HG03097 (cell line): ENCODE data around the gene UBE2I.
"Not testable (repeated sequence)": the region's sequence is repeated elsewhere in the genome, so short reads cannot be mapped to it uniquely, and the experiment has no call there.

Source experiments
- ATAC-seq: cut with Tn5 transposase; IDR thresholded peaks from one replicate; pipeline ENCODE4 v1.9.1; 2021; ENCODE audit not compliant: unreplicated experiment, low FRiP score

The UBE2I gene

DNA sequence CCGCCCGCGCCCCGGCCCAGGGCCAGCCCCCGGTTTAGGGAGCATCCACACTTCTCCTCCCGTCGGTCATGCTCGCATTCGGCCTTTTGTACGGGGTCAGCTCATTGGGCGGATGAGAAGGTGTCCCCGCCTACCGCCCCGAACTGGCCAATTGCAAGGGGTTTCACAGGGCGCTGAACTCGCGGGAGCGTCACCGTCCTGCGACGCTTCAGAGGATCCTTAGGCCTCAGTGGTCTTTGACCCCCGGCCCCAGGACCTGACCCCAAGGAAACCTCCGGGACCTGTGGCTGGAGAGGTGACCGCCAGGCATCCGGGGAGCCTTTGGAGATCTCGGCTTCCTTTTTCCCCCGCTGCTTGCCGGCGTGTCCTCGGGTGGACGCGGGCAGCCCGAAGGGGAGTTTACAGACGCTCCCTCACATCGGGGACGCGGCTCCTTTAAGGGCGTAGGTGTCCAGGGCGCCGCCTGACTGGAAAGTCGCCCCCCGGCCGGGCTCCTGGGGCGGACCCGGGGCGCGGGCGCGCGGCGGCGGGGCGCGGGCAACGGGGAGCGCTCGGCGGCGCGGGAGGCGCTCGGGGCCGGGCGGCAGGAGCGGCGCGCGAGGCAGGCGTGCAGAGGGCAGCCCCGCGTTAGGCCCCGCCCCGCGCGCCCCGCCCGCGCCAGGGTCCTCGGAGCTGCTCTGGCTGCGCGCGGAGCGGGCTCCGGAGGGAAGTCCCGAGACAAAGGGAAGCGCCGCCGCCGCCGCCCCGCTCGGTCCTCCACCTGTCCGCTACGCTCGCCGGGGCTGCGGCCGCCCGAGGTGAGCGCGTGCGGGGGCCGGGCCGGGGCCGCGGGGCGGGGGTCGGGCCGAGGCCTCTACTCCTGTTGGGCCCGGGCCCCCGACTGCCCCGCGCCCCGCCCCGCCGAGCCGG lies at the start of gene UBE2I:
TSS of gene UBE2I (plus strand) at position 660 of the 909 bp plus-strand sequence. CDS start 4,395 bp downstream, outside the sequence.
- ATAC-seq, result peak; percentile 60

DNA sequence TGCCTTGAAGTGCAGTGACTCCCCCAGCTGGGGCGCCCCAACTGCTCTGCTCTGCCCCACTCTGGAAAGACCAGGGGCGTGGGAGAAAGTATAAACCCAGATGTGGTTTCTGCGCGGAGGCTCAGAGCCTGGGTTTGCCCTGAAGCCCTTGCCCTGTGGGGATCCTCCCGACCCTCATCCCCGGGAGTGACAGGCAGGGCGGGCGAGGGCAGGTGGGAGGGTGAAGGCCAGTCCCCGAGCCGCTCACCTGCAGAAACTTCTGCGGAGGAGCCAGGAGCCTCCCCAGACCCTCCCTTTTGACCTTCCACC lies 49.7 kb upstream of the UBE2I start:
- ATAC-seq, result no peak

DNA sequence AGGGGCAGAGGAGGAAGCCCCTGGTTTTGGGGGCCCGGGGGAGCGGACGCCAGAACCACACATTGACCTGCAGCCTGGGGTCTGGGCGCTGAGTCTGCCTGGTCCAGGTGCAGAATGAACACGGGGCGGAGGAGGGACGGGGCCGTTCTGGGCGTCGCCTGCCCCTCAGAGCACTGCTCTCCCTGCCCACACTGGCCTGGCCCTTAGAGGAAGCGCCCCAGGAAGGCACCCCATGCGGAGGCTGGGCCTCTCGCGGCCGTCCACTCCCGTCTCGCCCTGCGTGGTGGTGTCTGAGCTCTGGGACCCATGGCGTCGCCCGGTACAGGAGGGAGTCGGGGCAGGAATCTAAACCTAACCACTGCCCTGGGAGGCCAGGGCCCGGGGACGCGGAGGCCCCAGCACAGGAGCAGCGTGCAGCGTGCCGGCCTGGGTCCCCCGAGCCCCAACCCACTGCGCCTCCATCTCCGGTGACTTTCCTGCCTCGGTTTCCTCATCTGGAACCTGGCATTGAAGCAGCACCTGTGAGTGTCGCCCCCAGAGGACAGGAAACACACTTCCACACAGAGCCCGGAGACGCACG lies 49.2 kb upstream of the UBE2I start:
- ATAC-seq, result no peak

DNA sequence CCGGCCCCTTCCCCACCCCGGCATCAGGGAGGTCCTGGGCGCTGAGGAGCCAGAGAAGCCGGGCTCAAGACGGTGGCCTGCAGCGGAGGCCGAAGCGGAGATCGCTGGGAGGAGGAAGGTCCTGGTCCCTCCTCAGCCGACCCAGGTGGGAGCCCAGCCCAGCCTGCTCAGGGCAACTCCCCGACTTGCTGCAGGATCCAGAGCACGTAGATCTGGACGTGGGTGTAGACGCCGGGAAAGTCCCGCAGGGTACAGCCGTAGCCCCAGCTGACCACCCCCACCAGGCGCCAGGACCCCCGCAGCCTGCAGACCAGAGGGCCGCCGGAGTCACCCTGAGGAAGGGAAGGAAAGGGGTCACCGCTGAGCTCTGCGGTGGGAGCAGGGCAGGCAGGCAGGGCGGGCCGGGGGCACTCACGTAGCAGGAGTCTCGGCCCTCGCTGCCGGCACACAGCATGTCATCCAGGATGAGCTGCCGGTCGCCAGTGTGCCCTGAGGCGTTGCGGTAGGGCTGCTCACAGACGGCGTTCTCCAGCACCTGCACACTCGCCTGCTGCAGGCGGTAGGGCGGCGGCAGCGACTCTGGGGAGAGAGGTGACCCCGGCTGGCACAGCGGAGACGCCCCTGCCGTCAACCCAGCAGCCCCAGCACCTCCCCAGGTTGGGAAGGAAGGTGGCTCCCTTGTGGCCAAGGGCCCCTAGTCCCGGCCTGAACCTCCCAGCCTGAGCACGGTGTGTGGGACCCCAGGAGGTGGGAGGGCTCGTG lies 48.1 kb upstream of the UBE2I start:
- no peak for ATAC-seq

DNA sequence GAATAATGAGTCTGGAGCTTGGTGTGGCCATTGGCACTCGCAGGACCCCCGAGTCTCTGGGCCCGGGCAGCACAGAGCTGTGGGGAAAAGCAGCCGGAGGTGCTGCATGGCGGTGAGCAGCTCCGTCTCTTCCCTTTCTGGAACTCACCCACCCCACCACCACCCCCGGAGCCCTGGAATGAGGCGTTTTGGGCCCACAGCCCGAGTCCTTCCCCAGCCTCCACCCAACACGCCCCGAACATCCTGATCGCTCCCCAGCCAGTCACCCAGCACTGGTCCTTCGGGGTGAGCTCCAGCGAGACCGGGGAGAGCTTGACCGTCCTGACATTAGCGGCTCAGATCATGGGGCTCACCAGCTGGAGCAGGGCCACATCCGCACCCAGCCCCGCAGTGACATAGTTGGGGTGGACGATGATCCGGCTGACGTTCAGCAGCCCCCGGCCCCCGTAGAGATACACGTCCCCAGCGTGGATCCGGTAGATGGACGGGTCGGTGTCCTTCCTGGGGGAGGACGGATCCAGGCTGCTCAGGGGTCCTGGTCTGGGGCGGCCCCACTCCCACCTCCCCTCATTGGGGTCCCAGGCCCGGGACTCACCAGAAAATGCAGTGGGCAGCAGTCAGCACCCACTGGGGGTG lies 47.1 kb upstream of the UBE2I start:
- no peak for ATAC-seq

DNA sequence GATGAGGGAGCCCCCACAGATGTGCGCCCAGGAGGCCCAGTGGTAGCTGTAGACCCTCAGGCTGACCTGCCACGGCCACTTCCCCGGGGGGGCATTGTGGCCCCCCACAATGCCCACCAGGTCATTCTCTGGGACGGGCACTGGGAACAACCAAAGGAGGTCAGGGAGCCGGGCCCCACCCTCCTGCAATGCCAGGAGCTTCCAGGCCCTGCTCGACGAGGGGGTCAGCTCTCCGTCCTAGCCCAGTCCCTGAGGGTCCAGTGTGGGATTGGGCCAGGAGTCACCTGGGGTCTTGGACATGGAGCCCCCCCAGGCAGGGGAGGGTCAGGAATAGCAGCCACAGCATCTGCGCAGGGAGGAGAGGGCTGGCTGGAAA lies 46.6 kb upstream of the UBE2I start:
- ATAC-seq, result no peak

DNA sequence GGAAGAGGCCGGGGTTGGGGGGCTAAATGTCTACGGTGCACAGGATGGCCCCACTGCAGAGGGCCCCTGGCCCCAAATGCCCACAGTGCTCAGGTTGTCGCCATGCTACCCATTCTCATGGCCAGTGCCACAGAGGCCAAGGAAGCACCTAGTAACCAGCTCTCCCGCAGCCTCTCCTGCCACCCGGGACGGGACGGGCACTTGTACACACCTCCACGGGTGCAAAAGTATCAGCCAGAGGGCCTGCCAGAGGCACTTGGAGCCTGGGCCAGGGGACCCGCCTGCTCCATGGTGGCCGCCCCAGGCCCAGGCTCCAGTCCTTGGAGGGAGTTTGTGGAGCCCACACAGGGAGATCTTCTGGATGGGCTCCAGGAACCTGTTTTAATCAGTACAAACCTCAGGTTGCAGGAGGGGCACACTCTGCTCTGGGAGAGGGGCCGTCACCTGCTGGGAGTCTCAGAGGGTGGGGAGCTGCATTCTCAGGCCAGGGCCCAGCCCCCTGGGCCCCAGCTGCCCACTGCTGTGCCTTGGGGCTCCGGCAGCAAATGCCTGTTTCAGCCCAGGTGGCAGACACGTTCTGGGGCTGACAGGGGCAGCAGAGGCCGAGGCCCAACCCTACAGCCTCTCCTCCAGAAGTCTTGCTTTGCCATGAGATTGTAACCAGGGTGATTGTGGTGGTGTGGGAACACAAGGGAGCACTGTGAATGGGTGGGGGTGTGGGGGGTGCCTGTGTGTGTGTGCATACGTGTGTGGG lies 45.7 kb upstream of the UBE2I start:
- ATAC-seq, result no peak

DNA sequence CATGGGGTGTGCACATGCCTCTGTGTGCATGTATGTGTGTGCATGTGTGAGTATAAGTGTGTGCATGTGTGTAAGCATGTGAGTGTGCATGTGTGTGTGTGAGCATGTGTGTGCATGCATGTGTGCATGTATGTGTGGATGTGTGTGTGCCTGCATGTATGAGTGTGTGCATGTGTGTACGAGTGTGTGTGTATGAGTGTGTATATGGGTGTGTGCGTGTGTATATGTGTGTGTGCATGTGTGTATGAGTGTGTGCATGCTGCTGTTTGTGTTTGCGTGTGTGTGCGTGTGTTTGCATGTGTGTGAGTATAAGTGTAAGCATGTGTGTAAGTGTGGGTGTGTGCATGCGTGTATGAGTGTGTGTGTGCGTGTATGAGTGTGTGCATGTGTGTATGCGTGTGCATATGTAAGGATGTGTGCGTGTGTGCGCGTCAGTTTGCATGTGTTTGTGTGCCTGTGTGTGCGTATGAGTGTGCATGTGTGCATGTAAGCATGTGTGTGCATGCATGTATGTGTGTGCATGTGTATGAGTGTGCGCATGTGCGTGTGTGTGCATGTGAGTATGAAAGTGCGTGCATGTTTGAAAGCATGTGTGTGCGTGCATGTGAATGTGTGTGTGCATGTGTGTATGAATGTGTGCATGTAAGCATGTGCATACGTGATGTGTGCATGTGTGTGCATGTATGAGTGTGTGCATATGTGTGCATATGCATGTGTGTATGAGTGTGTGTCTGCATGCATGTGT lies 44.9 kb upstream of the UBE2I start:
- ATAC-seq, result no peak

DNA sequence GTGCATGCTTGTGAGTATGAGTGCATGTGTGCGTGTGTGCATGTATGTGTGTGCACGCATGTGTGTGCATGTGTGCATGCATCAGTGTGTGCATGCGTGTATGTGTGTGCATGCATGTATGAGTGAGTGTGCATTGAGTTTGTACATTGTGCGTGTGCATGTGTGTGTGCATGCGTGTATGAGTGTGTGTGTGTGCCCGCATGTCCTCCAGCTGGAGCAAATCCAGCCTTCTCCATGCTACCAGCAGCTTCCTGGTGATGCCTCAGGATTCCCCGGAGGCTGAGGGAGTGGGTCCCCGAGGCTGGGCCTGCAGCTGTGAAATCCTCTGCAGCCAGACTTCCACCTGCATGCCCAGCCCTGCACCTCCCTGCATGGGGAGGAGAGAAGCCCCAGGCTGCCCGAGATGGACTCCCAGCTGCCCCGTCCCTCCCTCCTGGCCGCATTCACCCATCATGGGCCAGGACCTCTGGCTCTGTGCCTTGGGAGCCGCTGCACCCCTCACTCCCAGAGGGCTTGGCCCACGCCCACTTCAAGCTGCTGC lies 44.3 kb upstream of the UBE2I start:
- ATAC-seq, result no peak

DNA sequence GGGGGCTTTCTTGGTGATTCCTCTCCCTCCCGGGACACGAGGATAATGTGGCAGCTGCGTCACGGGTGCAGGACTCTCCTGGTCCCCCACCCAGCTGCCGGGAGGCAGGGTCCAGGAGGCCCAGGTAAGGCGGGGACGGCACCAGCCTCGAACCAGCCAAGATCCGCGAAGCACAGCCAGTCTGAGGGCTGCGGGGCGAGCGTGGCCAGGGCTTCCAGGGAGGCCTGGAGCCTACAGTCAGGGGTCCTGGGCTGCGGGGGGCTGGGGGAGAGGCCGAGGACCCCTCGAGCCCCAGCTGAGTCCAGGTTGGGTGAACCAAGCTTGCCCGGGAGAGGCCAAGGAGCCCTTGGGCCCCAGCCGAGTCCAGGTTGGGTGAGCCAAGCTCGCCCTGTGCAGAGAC lies 43.6 kb upstream of the UBE2I start:
- ATAC-seq, result no peak

DNA sequence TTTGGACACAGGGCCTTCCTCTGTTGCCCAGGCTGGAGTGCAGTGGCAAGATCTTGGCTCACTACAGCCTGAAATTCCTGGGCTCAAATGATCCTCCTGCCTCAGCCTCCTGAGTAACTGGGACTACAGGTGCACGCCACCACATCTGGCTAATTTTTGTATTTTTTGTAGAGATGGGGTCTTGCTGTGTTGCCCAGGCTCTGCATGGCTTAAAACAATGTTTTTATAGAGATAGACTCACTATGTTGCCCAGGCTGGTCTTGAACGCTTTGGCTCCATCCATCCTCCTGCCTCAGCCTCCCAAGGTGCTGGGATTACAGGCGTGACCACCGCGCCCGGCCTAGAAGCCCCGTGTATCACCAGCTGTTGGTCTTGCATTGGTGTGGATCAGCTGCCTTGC lies 40.0 kb upstream of the UBE2I start:
- ATAC-seq, result not testable (repeated sequence)

DNA sequence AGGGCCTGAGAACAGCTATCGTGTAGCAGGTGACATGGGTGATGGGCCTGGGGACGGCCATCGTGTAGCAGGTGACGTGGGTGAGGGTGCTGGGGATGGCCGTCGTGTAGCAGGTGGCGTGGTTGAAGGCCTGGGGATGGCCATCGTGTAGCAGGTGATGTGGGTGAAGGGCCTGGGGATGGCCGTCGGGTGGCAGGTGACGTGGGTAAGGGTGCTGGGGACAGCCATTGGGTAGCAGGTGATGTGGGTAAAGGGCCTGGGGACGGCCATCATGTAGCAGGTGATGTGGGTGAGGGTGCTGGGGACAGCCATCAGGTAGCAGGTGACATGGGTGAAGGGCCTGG lies 38.1 kb upstream of the UBE2I start:
- no peak for ATAC-seq

DNA sequence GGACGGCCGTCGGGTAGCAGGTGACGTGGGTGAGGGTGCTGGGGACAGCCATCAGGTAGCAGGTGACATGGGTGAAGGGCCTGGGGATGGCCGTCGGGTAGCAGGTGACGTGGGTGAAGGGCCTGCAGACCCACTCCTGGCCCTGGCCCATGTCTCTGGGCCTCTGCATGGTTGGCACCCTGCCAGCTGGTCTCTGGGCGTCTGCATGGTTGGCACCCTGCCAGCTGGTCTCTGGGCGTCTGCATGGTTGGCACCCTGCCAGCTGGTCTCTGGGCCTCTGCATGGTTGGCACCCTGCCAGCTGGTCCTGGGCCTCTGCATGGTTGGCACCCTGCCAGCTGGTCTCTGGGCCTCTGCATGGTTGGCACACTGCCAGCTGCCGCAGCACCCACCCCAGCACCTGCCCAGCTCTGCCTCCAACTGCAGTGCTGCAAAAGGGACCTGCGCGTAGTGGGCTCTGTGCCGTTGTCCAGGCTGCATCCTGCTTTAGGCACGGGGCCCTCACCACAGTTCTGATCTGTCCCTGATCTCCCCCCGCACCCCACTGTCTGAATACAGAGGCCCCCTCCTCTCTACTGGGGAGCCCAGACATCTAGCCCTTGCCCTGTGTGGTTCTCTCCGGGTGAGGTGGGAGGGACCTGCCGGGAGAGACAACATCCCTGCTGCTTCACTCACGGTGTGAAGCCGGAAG lies 37.6 kb upstream of the UBE2I start:
- not testable (repeated sequence) for ATAC-seq

DNA sequence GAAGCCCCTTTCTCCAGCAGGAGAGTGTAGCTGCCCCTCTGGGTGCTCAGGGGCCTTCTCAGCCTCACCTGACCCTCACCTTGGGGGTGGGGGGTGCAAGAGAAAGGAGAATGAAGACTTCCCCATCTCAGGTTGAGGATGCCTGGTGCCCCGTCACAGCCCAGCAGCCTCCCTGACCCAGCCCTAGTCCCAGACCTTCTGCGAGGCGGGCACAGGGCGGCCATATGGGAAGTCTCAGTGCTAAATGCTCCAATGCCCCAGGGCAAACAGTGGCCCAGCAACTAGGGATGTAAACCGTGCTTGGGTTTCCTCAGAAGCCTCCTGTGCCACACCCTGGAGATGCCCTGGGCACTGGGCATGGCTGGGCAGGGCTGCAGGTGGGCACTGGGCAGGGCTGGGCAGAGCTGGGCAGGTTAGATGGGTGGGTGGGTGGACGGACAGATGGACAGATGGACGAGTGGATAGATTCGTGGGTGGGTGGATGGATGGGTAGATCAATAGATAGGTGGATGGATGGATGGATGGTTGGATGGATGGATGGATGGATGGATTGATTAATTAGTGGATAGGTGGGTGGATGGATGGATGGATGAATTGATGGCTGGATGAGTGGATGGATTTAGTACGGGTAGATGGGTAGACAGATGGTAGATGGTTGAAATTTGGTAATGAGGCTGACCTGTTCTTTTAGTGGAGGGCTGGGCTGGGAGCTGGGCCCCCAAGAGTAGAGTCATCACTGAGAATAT lies 36.8 kb upstream of the UBE2I start:
- ATAC-seq, result no peak

DNA sequence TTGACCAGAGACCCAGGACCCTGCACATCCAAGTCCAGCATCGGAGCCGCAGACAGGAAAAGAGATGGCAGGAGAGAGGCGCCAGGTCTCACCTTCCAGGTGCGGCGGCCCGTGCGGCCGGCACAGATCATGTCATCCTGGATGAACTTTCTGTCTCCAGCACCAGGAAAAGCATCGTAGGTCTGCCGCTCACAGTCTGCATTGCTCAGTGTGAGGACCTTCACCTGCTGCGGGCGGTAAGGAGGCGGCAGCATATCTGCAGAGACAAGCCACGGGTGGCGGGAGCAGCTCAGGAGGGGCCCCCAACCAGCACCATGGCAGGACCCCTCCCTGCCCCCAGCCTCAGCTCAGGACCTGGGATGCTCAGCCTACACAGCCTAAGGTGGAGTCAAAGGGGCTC lies 35.6 kb upstream of the UBE2I start:
- no peak for ATAC-seq

DNA sequence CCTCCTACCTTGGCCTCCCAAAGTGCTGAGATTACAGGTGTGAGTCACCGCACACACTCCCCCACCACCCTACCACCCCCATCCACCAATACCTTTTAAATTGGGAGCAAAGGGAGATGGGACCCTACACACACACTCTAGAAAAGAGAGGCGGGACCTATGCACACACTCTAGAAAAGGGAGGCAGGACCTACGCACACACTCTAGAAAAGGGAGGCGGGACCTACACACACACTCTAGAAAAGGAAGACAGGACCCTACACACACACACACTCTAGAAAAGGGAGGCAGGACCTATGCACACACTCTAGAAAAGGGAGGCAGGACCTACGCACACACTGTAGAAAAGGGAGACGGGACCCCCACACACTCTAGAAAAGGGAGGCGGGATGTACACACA lies 34.7 kb upstream of the UBE2I start:
- no peak for ATAC-seq

DNA sequence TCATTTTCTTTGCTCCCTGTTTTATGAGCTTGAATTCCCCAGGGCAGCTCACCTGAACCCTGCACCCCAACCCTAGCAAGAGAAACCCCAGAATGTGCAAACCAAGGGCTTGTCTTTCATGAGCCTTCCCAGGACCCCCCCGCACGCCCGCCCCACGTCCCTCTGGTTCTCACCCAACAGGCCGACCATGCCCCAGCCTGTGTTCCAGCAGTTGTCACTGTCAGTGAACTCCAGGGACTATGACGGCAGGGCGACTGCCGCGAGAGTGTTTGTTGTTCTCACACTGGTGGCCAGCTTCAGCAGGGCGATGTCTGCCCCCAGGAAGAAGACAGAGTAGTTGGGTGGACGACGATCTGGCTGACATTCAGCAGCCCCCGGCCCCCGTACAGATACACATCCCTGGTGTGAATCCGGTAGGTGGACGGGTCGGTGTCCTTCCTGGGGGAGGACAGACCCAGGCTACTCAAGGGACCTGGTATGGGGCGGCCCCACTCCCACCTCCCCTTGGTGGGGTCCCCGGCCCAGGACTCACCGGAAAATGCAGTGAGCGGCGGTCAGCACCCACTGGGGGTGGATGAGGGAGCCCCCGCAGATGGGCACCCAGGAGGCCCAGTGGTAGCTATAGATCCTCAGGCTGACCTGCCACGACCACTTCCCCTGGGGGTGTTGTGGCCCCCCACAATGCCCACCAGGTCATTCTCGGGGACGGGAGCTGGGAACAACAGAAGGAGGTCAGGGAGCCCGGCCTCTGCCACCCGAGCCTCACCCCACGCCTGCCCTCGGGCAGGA lies 33.5 kb upstream of the UBE2I start:
- ATAC-seq, result no peak

DNA sequence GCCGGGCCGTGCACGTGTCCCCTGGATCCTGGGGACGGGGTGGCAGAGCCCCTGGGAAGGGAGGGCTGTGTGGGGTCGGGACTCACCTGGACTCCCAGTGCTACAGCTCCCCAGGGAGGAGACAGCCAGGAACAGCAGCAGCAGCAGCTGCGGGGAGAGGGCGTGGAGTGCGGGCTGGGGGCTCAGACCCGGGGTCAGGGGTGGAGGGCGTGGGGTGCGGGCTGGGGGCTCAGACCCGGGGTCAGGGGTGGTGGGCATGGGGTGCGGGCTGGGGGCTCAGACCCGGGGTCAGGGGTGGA lies 32.9 kb upstream of the UBE2I start:
- no peak for ATAC-seq
